HG03521 (cell line): ENCODE results near the gene ZFR2.

ENCODE experiments used
- ATAC-seq: cut with Tn5 transposase; IDR thresholded peaks from one replicate; pipeline ENCODE4 v1.9.1; 2021; ENCODE audit warnings: mild to moderate bottlenecking, moderate library complexity; ENCODE audit not compliant: unreplicated experiment

The ZFR2 gene

DNA sequence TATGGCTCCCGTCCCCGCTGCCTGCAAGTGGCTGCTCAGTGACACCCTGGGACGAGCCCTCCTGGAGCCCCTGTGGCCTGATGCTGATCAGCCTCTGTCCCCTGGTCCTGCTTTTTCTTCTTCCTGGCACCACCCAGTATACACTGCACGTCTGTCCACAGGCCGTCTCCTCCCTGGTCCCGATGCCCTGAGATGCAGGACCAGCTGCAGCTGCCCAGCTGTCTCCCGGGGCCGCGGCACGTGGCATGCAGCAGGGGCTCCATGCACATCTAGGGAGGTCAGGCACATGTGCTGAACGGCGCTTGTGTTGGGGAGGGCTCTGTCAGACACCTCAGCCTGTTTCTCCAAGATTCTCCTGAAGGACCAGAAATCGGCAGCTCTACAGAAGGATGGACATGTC, 30.2 kb downstream of the ZFR2 start:
- ATAC-seq, result no peak

DNA sequence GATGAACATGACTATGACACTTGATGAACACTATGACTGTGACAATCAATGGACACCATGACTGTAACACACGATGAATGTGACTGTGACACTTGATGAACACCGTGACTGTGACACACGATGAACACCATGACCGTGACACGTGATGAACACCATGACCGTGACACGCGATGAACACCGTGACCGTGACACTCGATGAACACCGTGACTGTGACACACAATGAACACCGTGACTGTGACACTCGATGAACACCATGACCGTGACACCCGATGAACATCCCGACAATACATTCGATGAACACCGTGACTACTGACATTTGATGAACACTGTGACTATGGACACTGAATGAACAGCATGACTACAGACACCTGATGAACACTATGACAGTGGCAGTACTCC, 30.9 kb downstream of the ZFR2 start:
- no peak for ATAC-seq

- no peak for ATAC-seq
Measured at GRCh38 chr19:3837332-3837731, 31.5 kb downstream of the ZFR2 start.

GRCh38 chr19:3836887-3837286, 32.0 kb downstream of the ZFR2 start:
- no peak for ATAC-seq

GRCh38 chr19:3835055-3835435, 33.8 kb downstream of the ZFR2 start:
- ATAC-seq, result no peak

DNA sequence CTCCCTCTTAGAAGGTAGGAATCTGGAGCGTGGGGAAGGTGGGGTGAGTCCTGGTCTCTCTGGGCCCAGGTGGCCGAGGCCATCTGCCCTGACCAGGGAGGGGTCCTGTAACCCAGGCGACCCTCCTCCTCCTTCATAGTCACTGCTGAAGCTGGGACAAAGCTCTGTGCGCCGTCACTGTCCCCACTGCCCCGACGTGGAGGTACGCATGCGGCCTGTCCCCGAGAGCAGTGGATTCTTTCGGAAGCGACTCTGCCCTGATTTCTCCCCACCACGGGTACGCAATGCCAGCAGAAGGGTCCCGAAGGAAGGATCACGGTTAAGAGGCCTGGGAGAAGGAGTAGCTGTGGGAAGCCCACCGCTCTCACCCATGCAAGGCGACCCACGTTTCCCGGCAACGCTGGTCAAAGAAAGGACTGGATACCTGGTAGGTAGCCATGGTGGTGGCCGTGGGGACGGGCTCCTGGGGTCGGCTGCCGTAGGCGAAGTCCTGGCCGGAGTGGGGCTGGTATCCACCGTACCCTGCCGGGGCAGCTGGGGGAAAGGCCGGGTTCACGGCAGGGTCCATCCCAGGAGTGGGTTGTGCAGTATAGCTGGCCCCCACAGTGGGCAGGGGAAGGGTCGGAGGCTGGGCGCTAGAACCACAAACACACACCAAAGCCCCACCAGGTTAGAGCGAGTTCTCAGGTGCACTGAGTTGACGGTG, 34.3 kb downstream of the ZFR2 start:
- ATAC-seq, result no peak

DNA sequence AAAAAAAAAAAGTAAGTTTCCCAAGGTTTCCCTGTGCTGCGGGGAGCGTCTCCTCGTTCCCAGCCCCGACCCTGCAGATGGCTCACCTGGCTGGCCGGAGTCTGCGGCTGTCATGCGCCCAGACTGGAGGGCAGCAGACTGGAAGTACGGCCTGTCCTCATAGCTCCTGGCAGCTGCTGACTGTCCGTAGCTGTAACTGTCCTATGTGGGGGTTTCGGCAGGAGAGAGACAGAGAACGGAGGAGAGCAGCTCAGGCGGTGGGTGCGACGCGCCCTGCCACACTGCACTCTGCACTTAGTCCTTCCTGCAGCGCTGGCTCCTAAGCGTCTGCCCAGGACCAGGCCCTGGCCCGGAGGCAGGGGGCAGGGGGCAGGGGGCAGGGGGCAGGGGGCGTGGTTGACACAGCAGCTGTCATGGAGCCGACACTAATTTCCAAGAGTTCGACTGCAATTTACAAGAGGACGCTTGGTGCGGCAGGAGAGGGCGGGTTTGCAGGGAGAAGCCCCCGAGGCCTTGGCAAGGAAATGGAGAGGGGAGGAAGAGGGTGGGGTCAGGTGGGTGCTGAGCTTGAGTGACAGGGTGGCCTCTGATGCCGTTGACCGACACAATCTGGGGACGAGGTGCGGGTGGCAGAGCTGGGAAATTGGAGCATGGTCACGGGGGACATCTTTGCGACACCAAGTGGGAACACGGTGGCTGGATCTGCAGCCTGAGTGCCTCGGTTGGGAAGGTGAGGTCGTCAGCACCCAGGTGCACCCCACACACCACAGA, 35.1 kb downstream of the ZFR2 start:
- no peak for ATAC-seq

- no peak for ATAC-seq
Measured at GRCh38 chr19:3832001-3832400, 36.8 kb downstream of the ZFR2 start.

DNA sequence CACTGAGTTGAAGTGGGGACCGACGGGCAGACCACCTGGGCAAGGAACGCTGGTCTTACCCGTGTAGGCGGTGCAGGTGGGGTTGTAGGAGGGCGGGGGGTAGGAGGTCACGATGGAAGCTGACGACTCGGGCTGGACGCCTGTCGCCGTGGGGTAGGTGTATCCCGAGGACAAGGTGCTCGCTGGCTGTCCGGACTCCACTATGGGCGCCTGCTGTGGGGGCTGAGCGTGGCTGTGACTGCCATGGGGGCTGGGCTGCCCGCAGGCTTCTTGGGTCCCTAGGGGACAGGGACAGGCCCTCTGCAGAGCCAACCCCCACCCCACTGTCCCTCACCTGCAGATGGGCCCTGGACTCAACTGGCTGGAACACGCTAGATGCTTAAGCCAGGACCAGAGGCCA, 37.2 kb downstream of the ZFR2 start:
- no peak for ATAC-seq

GRCh38 chr19:3830621-3831589, 37.9 kb downstream of the ZFR2 start:
- no peak for ATAC-seq

DNA sequence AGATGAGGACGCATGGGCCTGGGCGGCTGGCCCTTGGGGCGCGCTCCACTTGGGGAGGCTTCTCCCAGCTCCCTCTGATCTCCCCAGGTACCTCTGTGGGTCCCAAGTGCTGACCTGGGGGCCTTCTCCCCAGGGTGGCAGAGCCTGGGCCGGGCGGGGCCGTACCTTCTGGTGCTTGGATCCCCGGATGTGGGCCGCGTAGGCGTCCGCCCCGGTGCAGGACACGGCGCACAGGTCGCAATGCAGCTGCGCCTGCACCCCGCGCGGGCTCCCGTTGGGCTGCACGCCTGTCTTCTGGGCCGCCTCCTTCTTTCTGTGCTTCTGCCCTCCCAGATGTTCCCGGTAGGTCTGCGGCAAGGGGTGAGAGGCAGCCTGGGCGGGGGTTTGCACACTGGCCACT, 41.5 kb downstream of the ZFR2 start:
- no peak for ATAC-seq

DNA sequence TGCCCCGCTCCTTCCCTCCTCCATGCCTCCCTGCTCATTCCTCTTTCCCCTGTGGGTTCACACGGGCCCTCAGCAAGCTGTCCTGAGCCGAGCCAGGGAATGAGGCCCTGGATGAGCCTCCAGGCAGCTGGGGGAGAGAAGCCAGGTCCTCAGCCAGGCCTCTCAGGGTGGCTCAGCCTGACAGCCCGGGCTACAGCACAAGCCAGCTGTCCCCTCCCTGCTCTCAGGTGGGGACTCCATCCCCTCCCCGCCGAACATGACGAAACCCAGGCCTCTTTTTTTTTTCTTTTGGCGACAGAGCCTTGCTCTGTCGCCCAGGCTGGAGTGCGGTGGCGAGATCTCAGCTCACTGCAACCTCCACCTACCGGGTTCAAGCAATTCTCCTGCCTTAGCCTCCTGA, 42.7 kb downstream of the ZFR2 start:
- ATAC-seq, result no peak

DNA sequence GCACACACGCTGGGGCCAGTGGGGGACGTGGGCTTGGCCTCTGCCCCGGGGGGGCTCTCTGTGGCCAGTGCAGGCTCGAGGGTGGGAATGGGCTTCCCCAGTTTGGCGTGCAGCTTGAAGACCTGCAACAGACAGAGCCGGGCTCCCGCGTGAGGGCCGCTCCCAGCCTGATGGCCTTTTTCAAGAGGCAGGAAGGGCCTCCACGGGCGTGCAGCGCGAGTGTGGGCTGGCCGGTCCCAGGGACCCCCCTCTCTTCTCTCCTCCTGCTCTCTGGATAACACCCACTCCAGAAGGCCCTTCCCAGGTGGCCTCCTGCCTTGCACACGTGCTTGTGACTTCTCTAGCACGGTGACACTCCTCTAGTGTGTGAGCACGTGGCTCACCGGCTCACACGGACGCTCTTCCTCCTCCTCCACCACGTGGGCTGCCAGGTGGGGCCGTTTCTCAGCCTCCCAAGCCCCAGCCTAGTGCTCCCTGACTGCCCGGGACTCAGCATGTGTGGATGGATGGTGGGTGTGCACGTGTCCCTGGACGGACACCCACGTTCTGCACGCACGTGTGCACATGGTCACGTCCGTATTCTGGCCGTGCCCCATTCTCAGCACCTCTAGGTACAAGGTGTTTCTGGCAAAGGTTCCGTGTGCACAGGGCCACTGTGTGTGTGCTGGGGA, 43.4 kb downstream of the ZFR2 start:
- ATAC-seq, result no peak

GRCh38 chr19:3823350-3823713, 45.5 kb downstream of the ZFR2 start:
- no peak for ATAC-seq

- no peak for ATAC-seq
Measured at GRCh38 chr19:3822683-3823349, 46.0 kb downstream of the ZFR2 start.

- ATAC-seq, result no peak
Measured at GRCh38 chr19:3821857-3822364, 46.9 kb downstream of the ZFR2 start.

DNA sequence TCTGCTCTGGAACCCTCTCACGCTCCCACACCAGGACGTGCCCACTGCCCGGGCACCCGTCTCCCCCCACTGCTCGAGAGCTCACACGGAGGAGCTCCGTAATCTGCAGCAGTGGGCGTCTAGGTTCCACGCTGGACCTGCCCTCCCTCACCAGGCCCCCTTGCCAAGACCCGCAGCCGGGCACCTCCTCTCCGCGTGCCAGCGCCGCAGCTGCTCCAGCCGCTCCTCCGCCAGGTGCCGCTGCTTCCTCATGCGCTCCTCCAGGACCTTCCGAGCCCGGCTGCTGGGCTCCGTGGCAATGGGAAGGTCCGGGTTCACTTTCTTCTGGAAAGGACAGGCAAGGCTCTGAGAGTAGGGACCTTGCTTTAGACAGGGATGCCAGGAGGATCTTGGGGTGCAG, 47.7 kb downstream of the ZFR2 start:
- no peak for ATAC-seq

GRCh38 chr19:3819989-3820388, 48.8 kb downstream of the ZFR2 start:
- no peak for ATAC-seq

- no peak for ATAC-seq
Measured at GRCh38 chr19:3818918-3819317, 49.9 kb downstream of the ZFR2 start.

DNA sequence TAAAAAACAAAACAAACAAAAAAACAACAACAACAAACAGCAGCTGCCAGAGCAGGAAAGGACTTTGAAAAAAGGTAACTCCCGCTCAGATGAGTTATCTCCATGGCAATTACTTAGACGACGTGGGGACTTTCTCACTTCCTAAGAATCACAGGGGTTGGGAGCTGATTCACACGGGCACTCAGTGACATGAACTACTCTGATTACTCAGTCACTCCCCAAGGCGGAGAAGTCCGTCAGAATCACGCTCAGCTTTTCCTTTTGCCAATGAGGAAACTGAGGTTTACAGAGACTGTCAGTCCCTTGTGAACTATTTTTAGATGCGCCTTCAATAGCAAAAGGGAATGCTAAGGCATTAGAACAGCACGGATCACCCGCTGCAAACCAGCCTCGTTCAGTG, 50.4 kb downstream of the ZFR2 start:
- ATAC-seq, result no peak
